GM18517 (cell line): ENCODE measurements around the gene PRDM16.

ENCODE experiments used
- ATAC-seq: cut with Tn5 transposase; IDR thresholded peaks from one replicate; pipeline ENCODE4 v1.9.1; 2021; ENCODE audit warnings: mild to moderate bottlenecking, moderate library complexity; ENCODE audit not compliant: unreplicated experiment

Gene PRDM16

GRCh38 chr1:3363023-3363422, 294.0 kb downstream of the PRDM16 start:
- ATAC-seq = no peak

DNA sequence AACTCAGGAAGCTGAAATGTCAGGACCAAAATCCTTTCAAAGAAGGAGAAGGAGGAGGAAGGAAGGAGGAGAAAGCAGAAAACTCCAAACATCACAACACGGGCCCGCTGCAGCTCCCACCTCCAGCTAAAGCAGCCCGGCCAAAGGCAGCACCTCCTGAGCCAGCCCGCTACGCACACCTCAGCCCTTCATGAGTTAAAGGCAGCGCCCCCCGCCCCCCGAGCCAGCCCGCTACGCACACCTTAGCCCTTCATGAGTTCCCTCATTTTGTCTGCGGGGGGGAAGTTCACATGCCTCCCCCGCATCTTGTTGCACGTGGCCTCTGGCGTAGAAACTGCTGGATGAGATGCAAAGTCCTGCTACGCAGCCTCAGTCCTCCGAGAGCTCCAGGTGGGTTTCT, 294.8 kb downstream of the PRDM16 start:
- no peak for ATAC-seq

GRCh38 chr1:3364551-3364950, 295.5 kb downstream of the PRDM16 start:
- ATAC-seq = no peak

- ATAC-seq = no peak
Measured at GRCh38 chr1:3364983-3365382, 296.0 kb downstream of the PRDM16 start.

DNA sequence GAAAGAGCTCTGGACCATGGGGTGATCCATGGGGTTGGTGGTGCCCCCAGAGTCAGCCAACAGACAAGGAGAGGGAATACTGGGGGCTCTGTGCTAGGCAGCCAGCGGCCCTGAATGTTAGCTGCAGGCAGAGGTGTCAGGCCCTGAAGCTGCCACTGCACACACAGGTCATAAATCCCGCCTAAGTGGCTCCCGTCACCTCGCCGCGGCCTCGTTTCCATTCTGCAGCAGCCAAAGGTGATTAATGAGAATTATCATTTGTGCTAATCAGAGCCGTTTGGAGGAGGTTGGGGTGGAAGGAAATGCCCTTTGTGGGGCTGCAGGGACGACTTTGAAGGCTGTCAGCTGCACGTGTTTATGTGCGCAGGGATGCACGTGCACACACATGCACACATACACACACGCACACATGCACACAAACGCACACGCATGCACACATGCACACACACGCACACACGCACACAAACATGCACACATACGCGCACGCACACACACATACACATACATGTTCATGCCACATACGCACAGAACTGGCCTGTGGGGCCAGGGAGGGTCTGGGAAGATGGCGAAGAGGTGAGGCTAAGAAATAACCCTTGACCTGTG, 296.6 kb downstream of the PRDM16 start:
- ATAC-seq = no peak

DNA sequence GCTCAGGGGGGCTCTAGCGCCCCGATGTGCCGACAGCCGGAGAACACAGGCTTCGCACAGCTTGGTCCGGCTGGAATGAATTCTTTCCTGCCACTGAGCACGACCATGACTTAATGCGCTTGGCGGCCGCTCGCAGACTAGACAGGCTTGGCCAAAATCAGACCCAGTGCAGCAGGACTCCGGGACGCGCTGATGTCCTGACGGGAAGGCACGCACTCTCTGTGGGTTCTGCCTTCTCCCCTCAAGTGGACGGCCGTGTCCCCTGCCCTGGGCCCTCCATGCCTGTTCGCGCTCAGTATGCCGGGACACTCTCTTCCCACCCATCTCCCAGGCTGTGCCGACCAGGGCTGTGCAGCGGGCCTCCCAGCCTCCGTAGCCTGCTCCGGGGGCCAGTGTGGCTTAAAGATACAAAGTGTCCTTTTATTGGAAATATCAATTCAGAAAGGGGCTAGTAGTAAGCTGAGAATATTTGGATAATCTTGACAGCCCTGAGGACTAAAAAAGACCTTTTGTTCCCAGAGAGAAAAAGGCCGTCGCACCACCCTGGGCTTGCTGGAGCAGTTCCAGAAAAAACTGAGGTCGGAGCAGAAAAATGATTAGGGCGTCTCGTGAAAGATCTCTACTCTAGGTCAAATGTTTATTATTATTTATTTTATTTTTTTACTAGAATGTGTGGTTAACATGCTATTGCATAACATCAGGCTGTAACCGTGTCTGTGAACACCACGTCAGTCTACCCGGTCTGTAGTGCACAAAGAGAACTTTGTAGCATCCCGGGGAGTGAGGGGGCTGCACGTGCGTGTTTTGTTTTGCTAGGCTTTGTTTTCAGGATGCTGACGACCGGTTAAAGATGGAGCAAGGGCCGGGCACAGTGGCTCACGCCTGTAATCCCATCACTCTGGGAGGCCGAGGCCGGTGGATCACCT, 297.4 kb downstream of the PRDM16 start:
- ATAC-seq = no peak

DNA sequence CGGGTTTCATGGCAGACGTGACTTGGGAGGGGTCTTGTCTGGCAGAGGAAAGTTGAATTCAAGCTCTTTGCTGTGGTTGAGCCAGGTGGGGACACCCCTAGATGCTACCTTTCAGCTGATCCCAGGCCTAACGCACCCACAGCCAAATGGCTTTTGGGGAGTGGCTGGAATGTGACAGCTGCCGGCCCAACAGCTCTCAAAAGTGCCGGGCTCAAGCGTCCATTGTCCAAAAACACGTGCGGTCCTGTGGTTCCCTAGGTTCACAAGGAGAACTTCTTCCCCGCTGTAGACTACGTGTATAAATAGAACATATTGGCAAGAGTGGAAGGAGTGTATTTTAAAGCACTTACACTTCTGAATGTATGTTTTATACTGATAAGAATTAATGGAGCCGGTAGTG, 298.4 kb downstream of the PRDM16 start:
- ATAC-seq = no peak

DNA sequence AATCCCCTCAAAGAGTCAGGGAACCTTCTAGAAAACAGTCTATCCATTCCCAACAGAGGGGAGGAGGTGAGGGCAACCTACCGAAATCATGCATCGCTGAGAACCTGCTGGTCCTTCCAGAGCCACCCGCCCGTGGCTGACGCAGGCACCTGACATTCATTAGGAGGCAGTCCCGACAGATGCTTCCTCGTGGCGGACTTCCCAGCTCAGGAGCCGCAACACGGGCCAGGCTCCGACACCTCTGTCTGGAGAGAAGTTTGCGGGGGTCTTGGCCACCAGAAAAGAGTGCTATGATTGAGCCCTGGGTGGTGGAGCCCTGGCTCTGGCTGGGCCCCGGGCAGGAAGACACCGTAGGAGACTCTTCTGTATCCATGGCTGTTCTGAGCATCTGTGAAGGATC, 299.1 kb downstream of the PRDM16 start:
- no peak for ATAC-seq

DNA sequence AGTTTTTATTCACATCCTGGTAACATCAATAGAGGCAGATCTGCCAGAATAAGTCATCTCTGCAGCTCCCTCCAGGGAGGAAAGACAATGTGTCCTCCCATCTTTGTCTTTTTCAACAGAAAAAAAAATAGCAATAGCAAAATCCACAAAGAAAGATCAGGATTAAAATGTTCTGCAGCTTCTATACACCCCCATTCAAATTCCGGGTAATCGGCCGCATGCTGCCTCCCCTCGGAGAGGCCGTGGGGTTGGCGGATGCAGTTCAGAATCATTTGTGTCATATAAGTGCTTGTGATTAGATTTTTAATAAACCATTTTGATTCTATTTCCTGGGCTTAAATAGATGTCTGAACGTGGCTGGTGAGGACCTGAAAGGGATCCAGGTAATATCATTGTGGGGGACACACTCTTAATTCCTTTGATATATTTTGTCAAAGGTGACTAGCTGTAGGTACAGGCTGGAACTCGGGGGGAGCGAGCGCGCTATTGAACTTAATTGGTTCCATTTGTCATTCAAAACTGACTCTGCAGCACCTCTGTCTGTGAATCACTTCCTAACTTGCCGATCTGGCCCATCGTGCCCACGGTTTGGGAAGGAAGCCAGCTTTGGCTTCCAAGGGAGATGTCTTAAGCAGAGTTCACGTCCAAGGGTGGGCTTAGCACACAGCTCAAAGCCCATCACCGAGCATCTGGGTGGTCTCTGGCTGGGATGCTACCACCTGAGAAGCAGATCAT, 299.9 kb downstream of the PRDM16 start:
- no peak for ATAC-seq

- no peak for ATAC-seq
Measured at GRCh38 chr1:3369446-3370076, 300.6 kb downstream of the PRDM16 start.

DNA sequence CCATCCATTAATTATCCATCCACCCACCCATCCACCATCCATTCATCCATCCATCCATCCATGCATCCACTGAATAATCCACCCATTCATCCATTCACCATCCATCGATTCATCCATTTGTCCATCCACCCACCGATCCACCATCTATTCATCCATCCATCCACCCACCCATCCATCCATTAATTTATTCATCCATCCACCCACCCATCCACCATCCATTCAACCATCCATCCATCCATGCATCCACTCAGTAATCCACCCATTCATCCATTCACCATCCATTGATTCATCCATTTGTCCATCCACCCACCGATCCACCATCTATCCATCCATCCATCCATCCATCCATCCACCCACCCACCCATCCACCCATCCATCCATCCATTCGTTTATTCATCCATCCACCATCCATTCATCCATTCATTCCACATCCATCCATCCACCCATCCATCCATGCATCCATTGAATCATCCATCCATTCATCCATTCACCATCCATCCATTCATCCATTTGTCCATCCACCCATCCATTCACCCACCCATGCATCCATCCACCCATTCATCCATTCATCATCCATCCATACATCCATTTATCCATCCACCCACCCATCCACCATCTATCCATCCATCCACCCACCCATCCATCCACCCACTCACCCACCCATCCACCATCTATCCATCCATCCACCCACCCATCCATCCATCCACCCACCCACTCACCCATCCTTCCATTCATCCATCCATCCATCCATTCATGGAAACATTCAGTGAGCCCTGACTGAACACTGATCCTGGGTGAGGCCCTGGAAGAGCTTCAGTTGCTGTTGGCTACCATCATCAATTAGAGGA, 302.1 kb downstream of the PRDM16 start:
- ATAC-seq = no peak

DNA sequence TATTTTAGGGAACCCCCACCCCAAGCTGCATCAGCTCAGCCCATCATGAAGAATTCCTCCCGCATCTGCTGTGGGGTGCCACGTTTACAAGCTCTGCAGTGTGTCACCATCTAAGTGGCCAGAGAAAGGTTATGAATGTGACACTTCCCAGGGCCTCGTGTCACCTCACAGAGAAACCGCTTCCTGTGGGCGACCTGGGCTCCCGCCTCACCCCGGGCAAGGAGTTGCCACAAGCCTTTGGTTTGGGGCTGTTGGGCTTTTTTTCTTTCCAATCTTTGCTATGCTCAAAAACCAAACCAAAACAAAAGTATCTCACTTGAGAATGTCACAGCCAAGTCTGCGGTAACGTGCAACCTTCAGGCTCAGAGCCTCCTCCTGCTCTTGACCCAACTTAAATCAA, 303.3 kb downstream of the PRDM16 start:
- ATAC-seq = no peak

DNA sequence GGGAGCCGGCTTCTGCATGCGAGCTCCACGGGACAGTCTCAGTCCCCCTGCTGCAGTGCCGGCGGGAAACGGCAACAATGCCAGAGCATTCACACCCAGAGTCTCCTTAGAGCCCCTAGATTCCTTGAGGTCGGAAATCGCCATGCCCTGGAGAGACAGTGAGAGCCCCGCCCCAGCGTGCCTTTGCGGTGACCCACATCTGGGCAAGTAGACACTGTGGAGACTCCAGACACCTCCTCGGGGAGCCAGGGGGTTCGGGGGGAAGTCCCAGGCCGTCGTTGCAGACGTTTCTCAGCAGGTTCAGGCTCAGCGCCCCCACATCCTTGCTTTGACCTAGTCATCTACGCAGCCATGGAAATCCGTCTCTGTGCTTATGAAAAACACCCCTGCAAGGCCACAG, 304.2 kb downstream of the PRDM16 start:
- no peak for ATAC-seq

GRCh38 chr1:3373700-3374405, 304.9 kb downstream of the PRDM16 start:
- ATAC-seq = no peak

DNA sequence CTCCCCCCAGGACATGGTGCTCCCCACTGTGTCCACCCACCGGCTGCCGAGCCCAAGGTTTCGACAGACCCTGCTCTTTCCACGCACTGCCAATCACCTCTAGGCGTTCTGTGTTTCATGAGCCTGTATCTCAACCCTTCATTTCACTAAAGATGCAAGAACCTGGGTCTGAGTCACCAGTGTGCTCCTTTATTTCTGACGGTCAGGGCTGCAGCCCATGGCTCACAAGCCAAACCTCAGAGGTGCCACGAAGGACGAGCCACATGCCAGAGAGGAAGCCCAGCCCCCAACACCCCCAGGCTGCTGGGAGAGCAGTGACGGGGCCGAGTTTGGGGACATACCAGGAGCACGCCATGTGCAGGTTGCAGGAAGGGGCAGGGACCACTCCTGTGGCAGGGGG, 306.2 kb downstream of the PRDM16 start:
- ATAC-seq = no peak

- ATAC-seq = no peak
Measured at GRCh38 chr1:3377166-3377565, 308.2 kb downstream of the PRDM16 start.

DNA sequence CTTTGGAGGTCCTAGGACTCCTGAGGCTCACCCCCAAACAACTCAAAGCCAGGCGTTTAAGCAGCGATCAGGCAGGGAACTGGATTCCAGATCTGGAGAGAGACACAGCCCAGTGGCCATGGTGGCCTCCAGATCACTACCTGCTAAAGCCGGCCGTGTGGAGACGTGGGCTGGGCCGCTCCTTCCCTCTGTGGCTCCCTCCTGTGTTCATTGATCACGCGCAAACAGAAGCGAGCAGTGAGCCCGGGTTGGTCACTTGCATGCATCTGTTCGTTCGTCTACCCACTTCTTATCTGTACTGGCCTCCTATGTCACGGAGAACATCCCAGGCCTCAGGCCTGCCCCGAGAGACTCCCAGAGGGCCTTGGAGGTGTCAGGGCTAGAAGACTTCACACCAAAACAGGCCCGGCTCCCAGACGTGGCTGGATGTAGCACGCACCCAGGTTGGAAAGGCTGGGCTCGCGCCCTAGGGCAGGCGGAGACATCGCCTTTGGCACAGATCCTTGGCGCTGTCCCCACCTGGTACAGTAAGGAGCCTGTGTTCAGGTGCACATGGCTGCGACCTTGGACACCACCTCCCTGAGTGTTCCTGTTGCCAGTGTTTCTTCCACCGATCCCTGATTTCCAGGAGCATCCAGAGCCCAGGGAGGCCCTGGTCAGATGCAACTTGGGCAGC, 308.7 kb downstream of the PRDM16 start:
- ATAC-seq = no peak

DNA sequence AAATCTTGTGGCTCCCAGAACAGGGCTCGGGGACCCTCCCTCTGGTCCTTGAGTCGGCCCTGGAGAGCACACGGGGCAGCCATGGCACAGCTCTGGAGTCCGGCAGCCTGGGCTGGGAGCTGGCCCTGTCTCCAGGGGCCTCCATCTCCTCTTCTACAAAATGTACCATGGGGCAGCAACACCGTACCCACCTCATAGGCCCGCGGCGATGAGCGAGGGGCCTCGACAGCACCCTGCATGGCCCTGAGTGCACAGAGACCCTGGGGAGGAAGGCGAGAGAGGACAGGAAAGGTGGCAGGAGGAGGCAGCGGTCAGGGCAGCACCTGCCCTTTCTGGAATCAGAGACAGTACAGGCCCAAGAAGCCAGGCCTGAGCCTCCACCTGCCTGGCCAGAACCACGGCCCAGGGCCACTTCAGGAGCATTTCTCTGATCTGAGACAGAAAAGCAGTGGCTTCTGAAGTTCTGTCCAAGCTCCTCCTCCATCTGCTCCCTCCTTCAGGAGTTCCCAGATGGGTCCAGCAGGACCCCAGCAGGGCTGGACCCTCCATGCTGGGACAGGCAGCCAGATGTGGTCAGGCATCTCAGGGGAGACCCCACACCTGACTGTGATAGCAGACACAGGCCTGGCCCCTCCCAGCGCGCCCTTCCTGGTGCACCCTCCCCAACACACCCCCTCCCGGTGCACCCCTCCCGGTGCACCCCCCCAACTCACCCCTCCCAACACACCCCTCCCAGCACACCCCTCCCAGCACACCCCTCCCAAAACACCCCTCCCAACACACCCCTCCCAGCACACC, 309.6 kb downstream of the PRDM16 start:
- ATAC-seq = no peak
